T-cell (primary cell): Measurements from ENCODE around the gene MEN1. TPM values are rescaled to one million over a fixed set of nuclear protein-coding genes. Genes with fewer than 3 reads are reported as not detected.

Experiments
- ATAC-seq, 4 experiments: fragments of 200-7000 bp in 3 of 4; fragments of 150-1000 bp in 1 of 4; cut with Tn5 transposase; replicated peaks in 1 of 4; 1 replicate in 3 of 4; 2 replicates in 1 of 4; pipeline ENCODE4 v1.10.0; 2021; ENCODE audit warnings: moderate library complexity in 3 of 4, mild to moderate bottlenecking in 2 of 4, moderate number of reproducible peaks in 1 of 4
- CTCF ChIA-PET, 2 donors: fragments of 300-600 bp; sonication (Branson Sonifier 250); formaldehyde crosslinking; loops; one replicate each; lab custom pipeline; 2022; ENCODE audit warnings: antibody characterized with exemption in 2 of 2; lab: Charles Lee
- POLR2A ChIA-PET, 2 donors: fragments of 300-600 bp; sonication (Branson Sonifier 250); formaldehyde crosslinking; loops; one replicate each; lab custom pipeline; 2022; ENCODE audit warnings: antibody characterized with exemption in 2 of 2; lab: Charles Lee
- DNase-seq, 35 experiments: peaks; one replicate each; pipeline versions ENCODE4 v3.0.0 to v3.0.0-alpha.2; 2013 to 2023
- H3K27ac ChIP-seq: one replicate; pipeline ENCODE4 v1.5.1; 2013; ENCODE audit warnings: low read length
- H3K27me3 ChIP-seq, 2 experiments: replicated peaks in 1 of 2; 1 replicate in 1 of 2; 2 replicates in 1 of 2; pipeline versions ENCODE4 v1.6.1 to v1.7.0; 2013; ENCODE audit warnings: low read length in 1 of 2, mixed read lengths in 1 of 2; ENCODE audit not compliant: control insufficient read depth in 2 of 2, insufficient read depth in 2 of 2; ENCODE audit errors: extremely low read depth in 1 of 2
- H3K36me3 ChIP-seq, 2 donors: 1 replicate in 1 of 2; 2 replicates in 1 of 2; pipeline versions ENCODE4 v1.6.1 to v1.7.0; 2013; ENCODE audit warnings: low read length in 1 of 2; ENCODE audit not compliant: control insufficient read depth in 2 of 2, insufficient read depth in 1 of 2; ENCODE audit errors: extremely low read depth in 1 of 2
- H3K4me1 ChIP-seq, 2 experiments: 1 replicate in 1 of 2; 2 replicates in 1 of 2; pipeline versions ENCODE4 v1.6.1 to v1.7.0; 2013; ENCODE audit warnings: low read length in 2 of 2, mixed read lengths in 1 of 2; ENCODE audit not compliant: insufficient read depth in 2 of 2, control insufficient read depth in 1 of 2; ENCODE audit errors: extremely low read depth in 1 of 2
- H3K4me3 ChIP-seq, 2 donors: 1 replicate in 1 of 2; 2 replicates in 1 of 2; pipeline versions ENCODE4 v1.5.1 to v1.7.0; 2013; ENCODE audit warnings: mild to moderate bottlenecking in 2 of 2, low read length in 1 of 2, moderate library complexity in 1 of 2; ENCODE audit not compliant: control insufficient read depth in 1 of 2; ENCODE audit errors: extremely low read depth in 1 of 2
- H3K9me3 ChIP-seq: 2 replicates; pipeline ENCODE4 v1.7.0; 2013
- H3K27ac Mint-ChIP-seq, 2 donors: one replicate each; pipeline ENCODE4 v1.8.0; 2020 to 2021; ENCODE audit warnings: mild to moderate bottlenecking in 2 of 2, mixed read lengths in 2 of 2
- H3K27me3 Mint-ChIP-seq, 2 donors: one replicate each; pipeline ENCODE4 v1.8.0; 2021 to 2022; ENCODE audit warnings: mixed read lengths in 2 of 2
- H3K36me3 Mint-ChIP-seq: one replicate; pipeline ENCODE4 v1.8.0; 2021; ENCODE audit warnings: mixed read lengths
- H3K4me1 Mint-ChIP-seq, 3 donors: one replicate each; pipeline ENCODE4 v1.8.0; 2020 to 2022; ENCODE audit warnings: mixed read lengths in 3 of 3, mild to moderate bottlenecking in 1 of 3
- H3K4me3 Mint-ChIP-seq, 3 donors: one replicate each; pipeline ENCODE4 v1.8.0; 2020 to 2022; ENCODE audit warnings: mild to moderate bottlenecking in 3 of 3, mixed read lengths in 3 of 3, moderate library complexity in 3 of 3
- H3K9me3 Mint-ChIP-seq, 3 donors: one replicate each; pipeline ENCODE4 v1.8.0; 2020 to 2022; ENCODE audit warnings: mixed read lengths in 3 of 3
- WGBS: methylation state at CpG from one replicate; pipeline ENCODE4 v1.1.5; 2013; ENCODE audit warnings: missing lambda C conversion rate; ENCODE audit not compliant: insufficient coverage; 5-methylcytosine and 5-hydroxymethylcytosine counted together
- total RNA-seq, 35 experiments: library from RNA in 6 of 35; stranded (reverse) in 6 of 35; fragments of 120-200 nt in 1 of 35; gene quantifications; one replicate each; pipeline versions ENCODE4 v1.2.1 to v1.2.4 and lab custom pipeline; 2013 to 2026

The MEN1 gene
- total RNA-seq, 5 donors from 2014 or later (not counting 1 experiment from before 2014, with no cell fraction given): 31.7 to 62.0 (median 49.6) TPM

- ChIA-PET CTCF (no interaction called here), POLR2A (no interaction called here)
- DNase-seq (no peak), ATAC-seq (no peak)
- Mint-ChIP-seq H3K4me3 (no peak overlapping the region), H3K9me3 (no peaks in the 10 kb centered on the region), H3K36me3 (peaks cover 16% of the 10 kb centered on the region), H3K27me3 (no peaks in the 10 kb centered on the region), H3K27ac (peak overlapping the region in 1 of 2 donors; percentile 52), H3K4me1 (peaks cover 22 to 25% (median 23%) of the 10 kb centered on the region in 3 donors)
- H3K9me3 ChIP-seq: no peaks in the 10 kb centered on the region
- H3K4me1 ChIP-seq: peaks cover 4 to 24% of the 10 kb centered on the region in 2 experiments
- H3K4me3 ChIP-seq: no peak overlapping the region
- H3K27me3 ChIP-seq: no peaks in the 10 kb centered on the region
- WGBS: 90% methylated on average over 10 of the region's 25 CpGs
- H3K27ac ChIP-seq: no peak overlapping the region
- peaks cover 29 to 44% of the 10 kb centered on the region in 2 donors for H3K36me3 ChIP-seq
Measured at GRCh38 chr11:64790205-64791095, 19.9 kb downstream of the MEN1 start.

DNA sequence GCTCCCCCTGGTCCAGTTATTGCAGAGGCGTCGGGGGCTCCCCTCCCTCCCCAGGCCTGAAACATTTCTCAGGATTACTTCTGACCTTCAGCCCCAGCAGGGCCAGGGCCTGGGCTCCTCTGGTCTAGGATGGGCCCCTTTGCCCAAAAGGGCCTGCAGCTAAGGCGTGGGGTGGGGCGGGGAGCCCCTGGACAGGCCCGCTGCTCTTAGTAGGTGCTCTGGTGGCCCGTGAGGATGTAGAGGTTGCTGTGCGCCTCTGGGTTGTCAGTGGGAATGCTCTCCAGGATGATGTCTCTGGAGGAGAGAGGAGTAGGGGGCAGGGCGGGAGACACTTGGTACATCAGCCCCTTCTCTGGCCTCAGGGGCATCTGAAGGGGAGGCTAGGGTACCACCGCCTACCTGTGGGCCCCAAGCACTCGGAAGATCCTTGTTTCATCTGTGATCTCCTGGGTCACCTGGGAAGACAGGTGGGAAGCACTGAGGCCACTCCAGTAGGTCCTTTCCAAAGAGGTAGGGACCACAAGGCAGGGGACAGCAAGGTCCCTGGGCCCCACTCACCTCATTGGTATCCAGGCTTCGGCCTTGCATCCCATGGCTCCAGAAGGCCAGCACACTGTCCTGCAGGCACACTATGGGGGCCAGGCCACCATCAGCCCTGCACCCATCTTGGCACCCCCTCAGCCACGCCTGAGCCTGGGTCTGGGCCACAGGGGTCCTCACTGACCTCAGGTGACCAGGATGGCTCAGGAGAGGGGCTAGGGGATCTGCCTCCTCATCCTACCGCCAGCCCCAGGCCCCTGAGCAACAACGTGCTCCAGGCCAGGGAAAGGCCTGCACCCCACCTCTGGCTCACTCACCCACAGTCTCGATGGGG lies 20.8 kb downstream of the MEN1 start:
- no peak overlapping the region for H3K4me3 ChIP-seq
- ChIA-PET CTCF (no interaction called here), POLR2A (no interaction called here)
- H3K36me3 ChIP-seq: peaks cover 29 to 42% of the 10 kb centered on the region in 2 donors
- no peaks in the 10 kb centered on the region for H3K9me3 Mint-ChIP-seq
- peaks cover 4 to 21% of the 10 kb centered on the region in 2 experiments for H3K4me1 ChIP-seq
- peak overlapping the region in 1 of 2 donors; percentile 48 for H3K27ac Mint-ChIP-seq
- no peaks in the 10 kb centered on the region for H3K27me3 ChIP-seq
- WGBS: 94% methylated on average over 12 of the region's 15 CpGs
- H3K27me3 Mint-ChIP-seq: no peaks in the 10 kb centered on the region
- no peak overlapping the region for H3K4me3 Mint-ChIP-seq
- H3K4me1 Mint-ChIP-seq: peaks cover 18 to 19% (median 18%) of the 10 kb centered on the region in 3 donors
- no peaks in the 10 kb centered on the region for H3K9me3 ChIP-seq
- DNase-seq (no peak), ATAC-seq (no peak)
- H3K36me3 Mint-ChIP-seq: peaks cover 12% of the 10 kb centered on the region
- H3K27ac ChIP-seq: no peak overlapping the region

DNA sequence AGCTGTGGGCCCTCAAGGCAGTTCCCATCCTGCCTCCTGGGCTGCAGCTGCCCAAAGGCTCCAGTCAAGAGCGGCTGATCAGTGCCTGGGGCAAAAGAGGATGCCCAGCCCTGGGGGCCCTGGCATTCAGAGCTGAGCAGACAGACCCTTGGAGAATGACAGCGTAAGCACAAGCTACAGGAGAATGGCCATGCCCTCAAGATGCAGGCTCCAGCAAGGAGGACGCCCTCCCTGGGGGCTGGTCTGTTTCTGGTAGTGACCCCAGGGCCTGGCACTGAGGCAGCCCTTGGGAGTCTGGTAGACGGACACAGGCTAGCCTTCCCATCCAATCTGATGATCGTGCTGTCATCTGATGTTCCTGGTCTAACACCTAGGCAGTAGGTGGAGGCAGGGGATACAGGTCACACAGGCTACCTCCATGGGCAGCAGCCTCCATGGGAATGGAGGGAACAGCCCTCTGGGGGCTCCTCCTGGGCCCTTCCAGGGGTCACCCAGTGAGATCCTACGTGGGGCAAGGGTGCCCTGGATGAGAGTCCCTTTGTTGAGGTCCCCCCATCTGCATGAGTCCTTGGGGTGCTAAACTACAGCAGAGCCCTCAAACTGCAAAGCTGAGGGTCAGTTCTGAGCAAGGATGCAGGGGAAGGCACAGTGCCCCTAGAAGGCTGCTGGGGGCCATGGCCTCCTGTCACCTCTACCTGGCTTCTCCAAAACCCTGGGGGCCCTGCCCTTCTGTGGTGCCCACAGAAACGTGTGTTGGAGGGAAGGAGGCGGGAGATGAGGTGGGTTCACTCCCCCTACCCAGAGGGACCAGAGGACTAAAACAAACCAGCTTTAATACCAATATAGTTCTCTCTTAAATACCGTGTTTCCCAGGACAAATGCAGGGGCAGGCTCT lies 21.8 kb downstream of the MEN1 start:
- Mint-ChIP-seq H3K27ac (no peak overlapping the region), H3K4me1 (peaks cover 9% of the 10 kb centered on the region in 3 donors), H3K4me3 (no peak overlapping the region), H3K36me3 (peaks cover 10% of the 10 kb centered on the region), H3K27me3 (no peaks in the 10 kb centered on the region), H3K9me3 (no peaks in the 10 kb centered on the region)
- H3K9me3 ChIP-seq: no peaks in the 10 kb centered on the region
- DNase-seq: no peak
- 96% methylated on average over 4 of the region's 9 CpGs for WGBS
- H3K4me1 ChIP-seq: peaks cover 4 to 14% of the 10 kb centered on the region in 2 experiments
- peak in 1 of 4 experiments; percentile 5 for ATAC-seq
- peaks cover 29 to 37% of the 10 kb centered on the region in 2 donors for H3K36me3 ChIP-seq
- no peak overlapping the region for H3K27ac ChIP-seq
- no peaks in the 10 kb centered on the region for H3K27me3 ChIP-seq
- no peak overlapping the region for H3K4me3 ChIP-seq
- ChIA-PET CTCF (interaction anchor here in 1 of 2 donors (0.6 to 1.0 kb wide), 2 partner anchors 12 to 90 kb away, joined by 3 to 5 read pairs; partner anchors contain the start of gene EHD1), POLR2A (no interaction called here)

- H3K27ac Mint-ChIP-seq: peak overlapping the region; percentile 55 to 81
- 54% methylated on average over 4 of the region's 15 CpGs for WGBS
- H3K36me3 ChIP-seq: peaks cover 29 to 36% of the 10 kb centered on the region in 2 donors
Measured at GRCh38 chr11:64787526-64788320, 22.6 kb downstream of the MEN1 start.

GRCh38 chr11:64786308-64786707 lies 24.0 kb downstream of the MEN1 start:
- H3K4me3 ChIP-seq: no peak overlapping the region
- H3K36me3 ChIP-seq: peaks cover 22 to 32% of the 10 kb centered on the region in 2 donors
- 97% methylated on average over 6 of the region's 10 CpGs for WGBS
- CTCF ChIA-PET: no interaction called here
- no peaks in the 10 kb centered on the region for H3K9me3 Mint-ChIP-seq
- no peak overlapping the region for H3K27ac ChIP-seq
- ATAC-seq: no peak
- DNase-seq: no peak
- POLR2A ChIA-PET: no interaction called here
- H3K4me1 ChIP-seq: peaks cover 0 to 7% of the 10 kb centered on the region in 2 experiments
- H3K4me3 Mint-ChIP-seq: no peak overlapping the region
- H3K27me3 Mint-ChIP-seq: no peaks in the 10 kb centered on the region
- H3K27me3 ChIP-seq: no peaks in the 10 kb centered on the region
- peaks cover 0 to 11% (median 10%) of the 10 kb centered on the region in 3 donors for H3K4me1 Mint-ChIP-seq
- H3K36me3 Mint-ChIP-seq: peaks cover 10% of the 10 kb centered on the region
- H3K27ac Mint-ChIP-seq: no peak overlapping the region
- no peaks in the 10 kb centered on the region for H3K9me3 ChIP-seq

More at GRCh38 chr11:64787526-64788320, 22.6 kb downstream of the MEN1 start:
- peak in 25 of 35 experiments; percentile 35 to 73 (median 54) for DNase-seq
- Mint-ChIP-seq H3K4me3 (no peak overlapping the region), H3K36me3 (peaks cover 10% of the 10 kb centered on the region), H3K27me3 (no peaks in the 10 kb centered on the region), H3K9me3 (no peaks in the 10 kb centered on the region), H3K4me1 (peaks cover under 1 to 7% (median 7%) of the 10 kb centered on the region in 3 donors)
- Histone ChIP-seq H3K4me3 (no peak overlapping the region), H3K4me1 (peaks cover 0 to 7% of the 10 kb centered on the region in 2 experiments), H3K27ac (peak overlapping the region; percentile 15), H3K27me3 (no peaks in the 10 kb centered on the region), H3K9me3 (no peaks in the 10 kb centered on the region)
- POLR2A ChIA-PET: no interaction called here
- CTCF ChIA-PET: interaction anchor here in 1 of 2 donors (0.6 to 1.0 kb wide), 2 partner anchors 13 to 91 kb away, joined by 3 to 5 read pairs; partner anchors contain the start of gene EHD1
- ATAC-seq: peak; percentile 56 to 80 (median 66)
